Fibroblast of gingiva (primary cell): Measurements from ENCODE around the gene SMOC2.

Source experiments
- DNase-seq: peaks from one replicate; pipeline ENCODE4 v3.0.0-alpha.2; 2011; ENCODE audit warnings: low read depth

Gene SMOC2

DNA sequence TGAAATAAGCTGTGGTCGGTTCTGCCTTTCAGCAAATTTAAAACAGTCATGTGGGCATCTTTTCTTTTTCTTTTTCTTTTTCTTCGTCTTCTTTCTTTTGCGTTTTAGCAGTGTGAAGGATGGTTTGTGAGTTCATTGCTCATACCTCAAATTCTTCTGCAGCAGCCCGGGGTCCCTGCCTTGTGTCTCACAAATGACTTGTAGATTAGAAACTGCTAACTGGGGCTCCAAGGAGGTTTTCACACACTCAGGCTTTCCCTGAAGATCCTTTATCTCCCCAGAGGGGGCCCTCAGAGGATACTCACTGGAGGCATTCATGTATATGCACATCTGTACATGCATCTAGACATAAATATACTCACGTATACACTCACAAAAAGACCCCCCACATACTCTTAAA lies 1.7 kb downstream of the SMOC2 start:
- no peak for DNase-seq

DNA sequence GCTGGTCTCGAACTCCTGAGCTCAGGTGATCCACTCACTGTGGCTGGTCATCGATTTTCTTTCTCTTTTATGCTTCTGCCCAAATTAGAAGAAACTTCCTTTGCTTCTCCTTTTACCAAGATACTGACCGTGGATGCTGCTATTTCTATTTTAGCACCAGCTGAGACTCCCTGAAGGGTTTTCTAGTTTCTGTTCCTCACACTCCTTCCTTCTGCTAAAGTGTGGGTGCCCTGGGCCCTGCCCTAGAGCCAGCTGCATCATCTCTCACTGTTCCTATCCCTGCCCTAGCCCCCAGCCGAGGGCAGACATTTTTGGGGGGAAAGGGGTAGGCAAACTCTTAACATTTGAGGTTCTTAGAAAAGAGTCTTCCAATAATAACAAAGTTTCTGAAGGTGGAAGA lies 6.3 kb downstream of the SMOC2 start:
- DNase-seq: no peak

DNA sequence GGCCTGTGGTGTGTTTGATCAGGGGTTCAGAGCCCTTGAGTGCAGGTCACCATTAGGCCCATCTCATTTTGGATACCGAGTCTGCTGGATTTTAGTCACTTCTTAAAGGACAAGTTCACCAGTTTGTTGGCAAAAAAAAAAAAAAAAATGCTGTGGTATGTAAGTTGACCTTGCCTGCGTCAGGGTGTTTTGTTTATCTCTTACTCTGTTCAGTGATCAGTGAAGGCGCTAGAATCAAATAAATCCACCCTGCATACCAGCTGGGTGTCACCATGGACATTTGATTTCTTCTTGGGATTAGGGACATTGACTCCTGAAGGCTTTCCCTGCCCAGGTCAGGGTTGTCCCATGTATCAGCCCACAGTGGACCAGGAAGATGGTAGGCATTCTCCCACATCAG lies 6.7 kb downstream of the SMOC2 start:
- DNase-seq: no peak

DNA sequence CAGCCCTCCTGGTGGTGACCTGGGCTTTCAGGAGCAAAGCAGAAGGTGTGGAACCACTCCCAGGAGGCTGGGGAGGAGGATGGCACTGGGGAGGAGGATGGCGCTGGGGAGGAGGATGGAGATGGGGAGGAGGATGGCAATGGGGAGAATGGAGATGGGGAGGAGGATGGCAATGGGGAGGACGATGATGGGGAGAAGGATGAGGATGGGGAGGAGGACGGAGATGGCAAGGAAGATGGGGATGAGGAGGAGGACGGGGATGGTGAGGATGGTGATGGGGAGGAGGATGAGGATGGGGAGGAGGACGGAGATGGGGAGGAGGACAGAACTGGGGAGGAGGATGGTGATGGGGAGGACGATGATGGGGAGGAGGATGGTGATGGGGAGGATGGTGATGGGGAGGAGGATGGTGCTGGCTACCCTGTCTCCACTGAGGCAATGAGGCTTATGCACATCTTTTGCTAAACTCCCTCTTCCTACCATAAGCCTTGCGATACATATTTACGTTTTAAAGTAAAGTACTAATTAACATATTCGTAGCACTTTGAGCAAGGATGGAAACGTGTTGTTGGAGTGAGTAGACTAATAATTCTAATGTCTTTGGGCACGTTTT lies 7.4 kb downstream of the SMOC2 start:
- no peak for DNase-seq

DNA sequence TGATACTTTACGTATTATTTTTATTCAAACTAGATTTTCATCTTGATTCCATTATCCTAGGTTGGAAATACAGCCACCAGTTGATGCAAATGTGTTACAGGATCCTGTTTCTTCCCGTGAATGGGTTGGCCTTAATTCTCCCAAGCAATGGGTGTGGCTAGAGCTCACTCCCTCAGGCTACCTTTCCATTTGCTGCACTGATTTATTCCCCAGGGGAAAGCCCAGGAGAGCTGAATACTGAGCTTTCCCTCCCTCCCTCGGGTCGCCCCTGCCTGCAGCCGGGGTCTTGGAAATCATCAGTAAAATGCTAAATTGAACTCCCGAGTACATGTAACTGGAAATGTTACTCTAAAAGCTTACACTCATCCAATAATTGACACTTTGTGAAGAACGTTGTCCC lies 9.9 kb downstream of the SMOC2 start:
- no peak for DNase-seq

DNA sequence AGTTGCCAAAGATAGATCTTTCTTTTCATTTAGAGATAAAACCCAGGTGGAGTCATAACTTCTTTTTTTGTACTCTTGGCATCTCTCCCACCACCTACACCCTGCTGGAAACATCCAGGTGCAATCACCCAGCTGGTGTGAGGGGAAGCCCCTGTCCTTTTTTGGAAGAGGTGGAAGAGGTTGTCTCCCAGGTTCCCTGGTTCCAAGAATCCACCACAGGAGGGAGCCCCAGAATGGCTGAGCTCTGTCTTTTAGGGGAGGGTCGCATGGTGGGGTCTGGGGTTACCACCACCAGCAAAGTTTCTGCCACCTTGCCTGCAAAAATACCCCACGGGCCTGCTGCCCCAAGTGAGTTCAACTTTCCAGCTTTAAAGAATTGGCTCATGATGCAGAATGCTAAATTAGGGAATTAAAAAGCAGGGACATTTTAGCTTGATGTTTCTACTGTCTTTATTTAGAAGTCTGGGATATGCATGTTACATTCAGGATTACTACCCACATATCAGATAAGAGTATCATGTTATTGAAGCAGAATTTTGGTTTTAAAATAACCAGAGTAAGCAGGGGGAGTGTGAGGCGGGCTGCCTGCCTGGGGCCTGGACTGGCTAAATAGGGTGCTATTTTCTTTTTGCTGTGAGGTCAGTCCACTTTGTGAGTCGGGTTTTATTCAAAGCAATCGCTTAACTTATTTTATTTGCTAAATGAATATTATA lies 11.0 kb downstream of the SMOC2 start:
- no peak for DNase-seq

DNA sequence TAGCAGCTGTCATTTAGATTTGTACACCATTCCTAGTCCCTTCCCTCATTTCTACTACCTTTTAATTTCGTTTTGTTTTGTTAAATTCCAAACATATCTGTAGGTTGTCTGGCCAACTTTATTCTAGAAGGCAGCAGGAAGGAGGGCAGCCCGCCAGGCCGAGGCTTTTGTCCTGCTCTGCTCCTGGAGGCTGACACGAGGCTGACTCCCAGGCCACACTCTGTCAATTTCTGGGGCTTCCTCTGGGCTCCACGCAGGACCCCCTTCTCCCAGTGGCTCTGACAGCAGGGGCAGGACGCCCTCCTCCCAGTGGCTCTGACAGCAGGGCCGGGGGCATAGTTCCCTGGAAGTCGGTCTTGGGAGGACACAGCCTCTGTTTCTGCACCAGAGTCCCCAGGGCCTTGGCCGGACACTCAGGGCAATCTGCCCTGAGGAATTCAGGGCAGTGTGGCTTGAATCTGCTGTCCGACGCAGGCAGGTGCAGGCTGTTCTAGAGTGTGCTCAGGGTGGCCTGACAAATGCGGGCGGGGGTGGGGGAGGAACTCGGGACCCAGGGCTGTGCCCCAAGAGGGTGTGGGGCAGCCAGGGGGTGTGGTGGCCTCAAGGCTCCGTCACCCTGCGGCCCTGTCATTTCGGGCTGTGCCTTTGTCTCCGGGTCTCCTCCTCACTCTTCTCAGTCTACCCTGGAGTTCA lies 11.8 kb downstream of the SMOC2 start:
- DNase-seq: no peak

DNA sequence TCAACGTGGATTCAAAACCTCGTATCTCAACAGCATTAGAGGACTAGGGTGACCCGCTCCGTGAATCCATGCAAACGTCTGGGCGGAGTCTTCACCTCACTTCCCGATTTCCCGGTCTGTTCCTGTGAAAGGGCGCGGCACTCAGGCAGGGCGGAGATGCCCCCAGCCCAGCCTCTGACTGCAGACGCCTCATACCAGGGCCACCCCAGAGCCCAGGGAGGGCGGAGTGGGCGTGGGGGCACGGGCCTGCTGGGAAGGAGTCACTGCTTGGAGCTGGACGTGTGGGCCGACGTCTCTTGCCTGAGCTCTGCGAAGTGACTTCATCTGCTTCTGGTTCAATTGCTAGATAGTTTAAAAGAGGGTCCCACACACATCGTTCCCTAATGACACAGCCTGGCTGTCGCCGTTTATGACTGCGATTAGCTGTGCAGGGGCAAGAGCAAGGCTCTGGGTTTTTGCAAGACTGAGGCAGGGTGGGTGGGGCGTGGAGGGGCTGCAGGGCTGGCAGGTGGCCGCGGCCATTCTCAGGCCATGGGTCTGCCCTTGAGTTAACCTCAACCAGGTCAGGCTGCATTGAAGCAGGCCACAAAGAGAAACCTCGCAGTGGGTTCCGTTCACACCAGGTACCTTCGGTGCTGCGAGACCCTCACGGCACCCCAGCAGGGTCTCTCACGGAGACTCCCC lies 15.0 kb downstream of the SMOC2 start:
- DNase-seq: no peak

DNA sequence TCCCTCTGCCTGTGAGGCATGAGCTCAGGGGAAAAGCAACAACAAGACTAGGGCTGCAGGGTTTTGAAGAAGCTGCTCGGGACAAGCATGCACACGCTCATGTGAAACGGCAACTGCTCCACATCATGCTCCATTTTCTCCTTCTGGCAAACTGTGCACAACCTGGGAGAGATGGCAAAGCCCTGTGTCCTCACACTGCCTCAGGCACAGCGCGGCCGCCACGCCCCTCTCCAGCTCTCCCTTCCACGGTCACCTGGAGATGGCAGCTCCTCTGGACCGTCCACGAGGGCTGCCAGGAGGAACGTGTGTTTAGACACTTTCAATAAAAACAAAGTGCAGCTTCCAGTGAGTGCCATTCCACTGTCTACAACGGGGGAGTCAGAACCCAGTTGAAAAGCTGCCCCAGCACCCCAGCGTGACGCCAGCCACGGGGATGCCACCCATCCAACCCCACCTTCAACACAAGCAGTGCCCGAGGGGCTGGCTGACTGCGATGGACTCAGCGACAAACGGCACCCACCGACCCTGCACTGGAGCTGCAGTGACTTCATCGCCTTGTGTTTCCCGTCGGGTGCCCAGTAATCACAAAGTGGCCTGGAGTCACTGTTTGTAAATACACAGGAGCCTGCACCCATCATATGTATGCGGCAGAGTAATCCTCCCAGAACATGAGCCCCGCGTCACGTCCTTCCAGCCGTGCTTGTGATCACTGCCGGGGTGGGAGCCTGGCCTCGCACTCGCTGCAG lies 16.1 kb downstream of the SMOC2 start:
- no peak for DNase-seq

DNA sequence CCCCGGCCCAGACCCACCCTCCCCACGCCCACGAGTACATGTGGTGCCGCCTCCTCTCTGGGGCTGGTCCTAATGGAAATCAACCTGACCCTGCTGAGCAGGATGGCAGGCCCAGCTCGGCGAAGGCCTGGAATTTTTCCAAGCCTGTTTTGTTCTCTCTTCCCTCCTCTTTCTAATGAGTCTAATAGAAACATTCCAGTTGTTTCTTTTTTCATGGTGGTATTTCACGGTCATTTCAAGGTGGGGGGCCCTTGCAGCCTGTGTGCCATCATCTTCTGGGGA lies 16.6 kb downstream of the SMOC2 start:
- no peak for DNase-seq

DNA sequence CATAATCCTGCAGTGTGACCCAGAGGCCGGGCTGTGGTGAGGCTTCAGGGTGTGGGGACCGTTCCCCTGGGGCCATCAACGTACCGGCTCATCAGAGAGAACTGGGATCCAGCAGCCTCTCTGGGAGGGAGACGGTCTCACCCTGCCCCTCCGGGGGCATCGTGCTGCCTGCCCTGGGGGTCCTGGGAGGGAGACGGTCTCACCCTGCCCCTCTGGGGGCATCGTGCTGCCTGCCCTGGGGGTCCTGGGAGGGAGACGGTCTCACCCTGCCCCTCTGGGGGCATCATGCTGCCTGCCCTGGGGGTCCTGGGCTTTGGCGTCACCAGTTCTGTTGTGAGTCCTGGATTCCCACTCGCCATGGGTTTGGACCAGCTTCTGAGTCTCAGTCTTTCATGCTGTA lies 17.1 kb downstream of the SMOC2 start:
- DNase-seq: no peak

DNA sequence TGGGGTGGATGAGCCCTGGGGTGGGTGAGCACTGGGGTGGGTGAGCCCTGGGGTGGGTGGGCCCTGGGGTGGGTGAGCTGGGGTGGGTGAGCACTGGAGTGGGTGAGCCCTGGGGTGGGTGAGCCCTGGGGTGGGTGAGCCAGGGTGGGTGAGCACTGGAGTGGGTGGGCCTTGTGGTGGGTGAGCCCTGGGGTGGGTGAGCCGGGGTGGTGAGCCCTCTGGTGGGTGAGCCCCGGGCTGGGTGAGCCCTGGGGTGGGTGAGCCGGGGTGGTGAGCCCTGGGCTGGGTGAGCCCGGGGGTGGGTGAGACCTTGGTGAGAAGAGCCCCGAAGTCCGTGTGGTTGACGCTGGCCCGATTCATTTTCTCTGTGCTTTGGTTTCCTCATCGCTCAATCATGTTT lies 18.6 kb downstream of the SMOC2 start:
- no peak for DNase-seq

DNA sequence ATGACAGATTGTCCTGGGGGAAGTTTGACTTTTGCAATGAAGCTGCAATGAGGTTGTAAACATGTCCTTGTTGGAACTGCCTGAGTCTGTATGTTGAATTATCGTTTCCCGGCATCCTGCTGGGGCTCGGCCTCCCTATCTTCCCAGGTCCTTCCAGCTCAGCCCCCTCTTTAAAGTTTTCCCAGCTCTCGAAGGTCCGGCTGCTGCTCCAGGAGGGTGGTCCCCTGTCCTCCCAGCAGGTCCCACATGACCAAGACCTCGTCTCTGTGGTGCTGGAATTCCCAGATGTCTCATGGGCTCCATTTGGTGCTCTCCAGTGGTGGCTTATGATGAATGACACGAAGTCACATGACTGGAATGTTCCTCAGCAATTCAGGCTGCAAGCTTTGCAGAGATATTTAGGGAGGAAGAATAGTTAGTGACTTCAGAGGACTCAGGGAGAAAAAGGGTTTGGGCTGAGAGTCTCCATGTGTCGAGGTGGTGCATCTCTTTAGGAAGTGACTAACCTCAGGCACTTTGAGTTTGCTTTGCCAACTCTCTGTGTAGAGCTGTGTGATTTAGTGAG lies 21.4 kb downstream of the SMOC2 start:
- no peak for DNase-seq

DNA sequence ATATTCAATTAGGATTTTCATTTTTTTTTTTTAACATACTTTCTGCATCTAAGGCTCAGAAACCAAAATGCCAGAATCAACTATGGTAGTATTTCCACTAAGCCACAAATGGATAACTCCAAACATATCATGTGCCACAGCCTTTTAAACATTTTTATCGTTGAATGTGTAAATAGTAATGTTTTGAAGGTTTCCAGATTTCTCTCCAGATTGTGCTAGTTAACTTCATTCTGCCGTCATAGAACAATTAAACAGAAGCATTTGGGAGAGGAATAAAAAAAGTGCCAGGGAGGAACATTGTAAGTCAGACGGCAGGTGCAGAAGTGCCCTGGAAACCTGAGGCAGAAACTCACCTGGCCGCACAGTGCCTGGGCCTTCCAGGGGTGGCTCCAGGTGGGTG lies 23.6 kb downstream of the SMOC2 start:
- no peak for DNase-seq

DNA sequence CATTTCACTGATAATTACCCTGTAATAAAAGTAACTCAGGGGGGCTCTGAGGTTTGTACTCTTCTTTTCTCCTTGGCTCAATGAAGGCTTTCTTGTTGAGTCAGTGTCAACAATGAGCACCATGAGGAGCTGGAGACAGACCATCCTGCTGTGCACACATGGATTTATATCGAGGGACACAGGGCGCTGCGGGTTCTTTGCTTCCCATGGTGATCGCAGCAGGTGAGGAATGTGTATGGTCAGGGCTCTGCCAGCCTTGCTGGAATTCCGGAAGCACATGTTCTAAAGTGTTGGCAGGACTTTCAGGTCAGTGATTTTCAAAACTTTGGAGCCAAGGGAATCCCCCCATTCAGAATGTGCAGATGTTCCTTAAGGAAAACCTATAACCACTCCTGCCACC lies 27.1 kb downstream of the SMOC2 start:
- DNase-seq: no peak

DNA sequence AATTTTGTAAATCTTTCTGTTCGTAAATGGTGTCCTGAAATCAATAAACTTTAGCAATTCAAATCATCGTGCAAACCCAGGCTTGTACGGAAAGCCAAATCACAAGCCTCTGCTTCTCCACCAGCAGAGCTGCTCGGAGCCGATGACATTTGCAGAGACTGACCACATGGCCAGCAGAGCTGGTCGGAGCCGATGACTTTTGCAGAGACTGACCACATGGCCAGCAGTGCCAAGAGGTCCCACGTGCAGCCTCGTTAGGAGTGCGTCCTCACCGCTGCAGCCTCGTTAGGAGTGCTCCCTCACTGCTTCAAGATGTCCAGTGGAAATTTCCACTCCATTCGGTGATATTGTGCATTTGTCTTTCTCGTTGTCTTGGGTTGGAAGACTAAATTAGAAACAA lies 28.5 kb downstream of the SMOC2 start:
- DNase-seq: no peak

DNA sequence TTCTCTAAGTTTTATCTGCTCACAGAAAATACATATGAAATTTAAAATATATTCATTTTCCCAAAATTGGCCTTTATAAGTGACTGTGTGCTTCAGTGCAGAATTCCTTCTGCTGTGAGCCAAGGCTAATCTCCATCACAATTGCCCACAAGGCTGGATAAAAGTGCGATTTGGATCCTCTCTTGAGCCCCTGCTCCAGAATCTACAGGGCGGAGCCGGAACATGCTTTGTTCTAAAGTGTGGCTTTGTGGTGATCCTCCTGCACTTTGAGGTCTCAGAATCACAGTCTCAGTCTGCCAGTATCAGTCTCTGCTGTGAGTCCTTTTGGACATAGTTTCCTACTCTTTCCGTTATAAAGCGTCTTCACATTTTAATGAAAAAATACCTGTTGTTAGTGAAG lies 28.9 kb downstream of the SMOC2 start:
- no peak for DNase-seq

DNA sequence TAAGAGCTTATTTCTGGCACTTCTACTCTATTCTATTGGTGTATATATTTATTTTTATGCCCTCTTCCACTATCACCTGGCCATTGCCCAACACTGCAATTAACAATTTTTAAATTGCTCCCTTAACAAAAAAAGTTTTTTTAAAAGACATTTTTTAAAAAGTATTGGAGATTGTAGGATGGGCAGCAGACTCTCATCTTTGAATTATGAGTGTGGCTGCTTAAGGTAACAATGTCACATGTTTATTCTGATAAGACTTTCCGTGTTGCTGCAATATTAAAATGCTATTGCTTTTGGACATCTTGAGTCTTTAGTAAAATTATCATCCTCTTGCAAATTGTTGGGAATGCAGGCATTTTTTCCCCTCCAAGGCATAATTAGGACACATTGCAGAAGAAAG lies 31.4 kb downstream of the SMOC2 start:
- DNase-seq: no peak

DNA sequence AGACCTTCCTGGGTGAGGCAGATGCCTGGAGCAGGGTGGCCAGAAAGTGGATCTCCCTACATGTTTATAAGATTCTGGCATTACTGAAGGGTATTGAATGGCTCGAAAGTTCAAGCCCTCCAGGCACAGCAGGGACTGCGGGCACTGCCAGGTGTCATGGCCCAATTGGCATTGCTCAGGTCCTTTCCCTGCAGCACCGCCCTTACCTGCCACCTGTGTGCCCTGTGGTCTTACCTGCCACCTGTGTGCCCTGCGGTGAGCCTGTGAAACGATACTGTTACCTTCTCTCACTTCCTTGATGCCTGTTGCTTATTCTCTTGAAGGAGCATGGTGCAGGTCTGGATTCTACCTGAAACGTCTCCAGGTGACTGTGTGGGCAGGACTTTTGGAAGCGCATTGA lies 32.2 kb downstream of the SMOC2 start:
- no peak for DNase-seq

DNA sequence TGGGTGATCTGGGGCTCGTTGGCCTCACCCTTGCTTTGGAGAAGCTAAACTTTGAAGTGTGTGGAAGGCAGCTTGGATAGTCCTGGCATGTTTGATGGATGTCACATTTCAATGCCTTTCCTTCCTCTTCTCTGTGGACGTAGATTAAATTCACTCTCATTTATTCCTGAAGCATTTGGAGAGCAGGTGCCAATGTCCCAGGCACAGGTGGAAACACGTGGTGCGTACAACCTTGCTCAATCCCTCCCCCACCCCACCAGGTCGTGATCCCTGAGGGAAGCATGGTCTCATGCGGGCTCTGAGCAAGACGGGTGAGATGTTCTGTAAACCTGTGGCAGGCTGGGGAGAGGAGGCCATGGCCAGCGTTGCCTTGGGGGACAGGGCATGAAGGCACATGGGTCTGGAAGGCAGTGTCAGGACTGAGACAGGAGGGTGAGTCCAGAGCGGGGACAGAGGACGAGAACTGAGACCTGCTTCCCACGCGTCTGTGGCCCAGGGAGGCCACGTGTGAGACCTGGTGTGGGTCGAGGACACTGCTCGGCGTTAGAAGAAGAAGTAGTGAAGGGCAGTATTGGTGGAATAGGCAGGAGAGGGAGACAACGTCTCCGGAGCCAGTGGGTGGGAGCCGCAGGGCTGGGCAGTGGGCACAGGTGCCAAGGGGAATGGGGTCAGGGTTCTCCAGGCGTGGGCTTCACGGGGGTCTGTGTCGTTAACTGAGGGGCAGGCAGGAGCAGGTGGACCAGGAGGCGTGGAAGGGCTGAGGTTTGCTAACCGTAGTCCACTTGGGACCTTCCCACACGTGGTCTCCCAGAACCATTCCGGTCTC lies 34.4 kb downstream of the SMOC2 start:
- DNase-seq: no peak

DNA sequence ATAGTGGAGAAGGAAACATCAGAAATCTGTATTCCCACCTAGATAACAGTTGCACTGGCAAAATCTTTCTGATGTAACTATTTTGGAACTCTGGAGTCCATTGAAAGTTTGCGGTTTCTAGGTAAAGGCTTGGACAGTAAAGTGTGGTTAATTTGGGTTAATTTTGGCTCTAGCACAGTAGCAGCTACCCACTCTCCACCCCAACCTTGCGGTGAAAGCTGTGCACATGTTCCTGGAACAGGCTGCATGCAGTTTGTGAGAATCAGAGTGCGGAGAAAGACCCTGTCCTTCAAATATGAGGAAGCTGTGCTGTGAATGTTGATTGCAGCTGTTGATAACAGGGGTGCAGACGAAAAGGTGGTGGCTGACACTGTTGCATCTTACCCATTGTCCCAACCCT lies 38.4 kb downstream of the SMOC2 start:
- no peak for DNase-seq
